GM12875 (cell line): ENCODE measurements around the gene SMAD3.

ENCODE experiments used
- H3K4me3 ChIP-seq: one replicate; pipeline ENCODE4 v1.5.1; 2011; ENCODE audit warnings: low read depth, low read length, control low read depth
- CTCF ChIP-seq: IDR thresholded peaks from 2 replicates; pipeline ENCODE4 v1.5.1; 2011; ENCODE audit warnings: low read depth, mild to moderate bottlenecking, control low read depth, inconsistent platforms, low read length, moderate library complexity, borderline replicate concordance; ENCODE audit not compliant: insufficient read depth

Gene SMAD3

GRCh38 chr15:67143646-67144045 lies 78.2 kb downstream of the SMAD3 start:
- no peak for TF ChIP-seq CTCF
- H3K4me3 ChIP-seq: no peak overlapping the region

DNA sequence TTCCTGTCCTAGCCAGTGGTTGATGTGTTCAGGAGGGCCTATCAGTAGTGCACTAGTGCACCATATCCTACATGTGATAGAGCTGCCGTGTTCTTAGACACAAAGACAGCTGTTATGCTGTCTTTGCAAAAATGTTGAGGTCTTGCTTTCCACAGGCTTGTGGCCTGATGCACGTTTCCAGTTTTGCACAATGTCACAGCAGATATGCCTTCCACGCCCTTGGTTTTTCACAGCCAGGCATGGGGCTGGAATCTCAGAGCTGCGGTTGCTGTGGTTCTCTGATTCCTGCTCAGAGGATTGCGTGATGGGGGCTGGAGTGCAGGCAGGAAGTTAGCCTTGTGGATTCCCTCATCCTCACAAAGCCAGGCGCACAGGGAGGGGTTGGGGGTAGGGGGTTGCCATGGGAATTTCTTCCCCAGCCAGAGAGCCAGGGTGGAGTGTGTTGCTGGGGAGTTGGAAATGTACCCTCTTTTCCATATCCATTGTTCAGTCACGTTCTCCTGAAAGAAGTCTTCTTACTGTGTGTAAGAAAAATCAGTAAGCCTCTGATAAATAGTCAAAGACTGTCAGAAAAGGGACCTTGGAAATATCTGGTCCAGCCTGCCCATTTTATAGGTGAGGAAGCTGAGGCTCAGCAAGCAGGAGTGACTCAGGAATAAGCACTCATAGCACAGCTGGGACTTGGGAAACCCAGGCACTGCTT lies 79.4 kb downstream of the SMAD3 start:
- H3K4me3 ChIP-seq: no peak overlapping the region
- TF ChIP-seq CTCF: no peak

GRCh38 chr15:67145312-67145610 lies 79.9 kb downstream of the SMAD3 start:
- no peak for TF ChIP-seq CTCF
- no peak overlapping the region for H3K4me3 ChIP-seq

DNA sequence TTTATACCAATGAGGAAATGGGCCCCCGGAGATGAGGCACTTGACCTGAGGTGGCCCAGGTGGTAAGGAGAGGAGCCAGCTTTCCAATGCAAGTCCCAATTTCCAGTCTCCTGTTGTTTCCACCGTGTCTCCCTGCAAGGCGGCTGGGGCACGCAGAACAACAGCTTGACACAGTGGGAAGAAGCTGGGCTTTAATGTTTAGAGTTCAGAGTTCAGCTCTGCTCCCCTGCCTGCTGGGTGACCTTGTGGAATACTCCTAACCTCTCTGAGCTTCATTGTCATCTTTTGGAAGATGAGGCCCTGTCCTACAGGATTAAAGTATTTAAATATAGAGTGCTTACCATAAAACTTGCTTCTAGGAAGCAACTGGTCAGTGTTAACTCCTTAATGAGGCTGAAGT lies 80.3 kb downstream of the SMAD3 start:
- TF ChIP-seq CTCF: no peak
- H3K4me3 ChIP-seq: no peak overlapping the region

GRCh38 chr15:67146234-67146633 lies 80.8 kb downstream of the SMAD3 start:
- H3K4me3 ChIP-seq: no peak overlapping the region
- TF ChIP-seq CTCF: no peak

DNA sequence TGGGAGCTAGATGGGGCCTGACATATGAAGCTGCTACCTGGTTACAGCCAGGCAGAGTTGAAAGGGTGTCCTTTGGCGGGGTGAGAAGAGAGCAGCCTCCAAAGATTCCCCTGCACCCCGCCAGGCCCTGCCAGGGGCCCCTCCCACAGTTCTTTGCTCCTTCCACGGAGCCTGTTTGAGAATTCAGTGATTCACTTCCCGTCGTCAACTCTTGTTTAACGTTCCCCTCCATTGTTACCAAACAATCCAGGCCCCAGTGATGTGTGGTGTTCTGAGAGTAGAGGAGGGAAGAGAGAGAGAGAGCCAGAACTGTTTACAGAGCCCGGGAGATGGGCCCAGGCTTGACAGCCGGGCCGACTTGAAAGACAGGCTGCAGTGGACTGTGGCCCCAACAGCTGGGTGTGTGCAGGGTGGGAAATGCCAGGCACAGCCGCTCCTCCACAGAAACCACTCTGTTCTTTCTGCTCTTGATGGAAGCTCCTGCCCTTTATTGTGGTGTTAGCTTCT lies 81.5 kb downstream of the SMAD3 start:
- no peak overlapping the region for H3K4me3 ChIP-seq
- TF ChIP-seq CTCF: no peak

GRCh38 chr15:67147396-67147949 lies 82.1 kb downstream of the SMAD3 start:
- H3K4me3 ChIP-seq: no peak overlapping the region
- no peak for TF ChIP-seq CTCF
